8988T (cell line): Measurements from ENCODE around the gene NPTX1.

Source experiments
- DNase-seq: peaks from one replicate; pipeline ENCODE4 v3.0.0; 2011

Gene NPTX1

DNA sequence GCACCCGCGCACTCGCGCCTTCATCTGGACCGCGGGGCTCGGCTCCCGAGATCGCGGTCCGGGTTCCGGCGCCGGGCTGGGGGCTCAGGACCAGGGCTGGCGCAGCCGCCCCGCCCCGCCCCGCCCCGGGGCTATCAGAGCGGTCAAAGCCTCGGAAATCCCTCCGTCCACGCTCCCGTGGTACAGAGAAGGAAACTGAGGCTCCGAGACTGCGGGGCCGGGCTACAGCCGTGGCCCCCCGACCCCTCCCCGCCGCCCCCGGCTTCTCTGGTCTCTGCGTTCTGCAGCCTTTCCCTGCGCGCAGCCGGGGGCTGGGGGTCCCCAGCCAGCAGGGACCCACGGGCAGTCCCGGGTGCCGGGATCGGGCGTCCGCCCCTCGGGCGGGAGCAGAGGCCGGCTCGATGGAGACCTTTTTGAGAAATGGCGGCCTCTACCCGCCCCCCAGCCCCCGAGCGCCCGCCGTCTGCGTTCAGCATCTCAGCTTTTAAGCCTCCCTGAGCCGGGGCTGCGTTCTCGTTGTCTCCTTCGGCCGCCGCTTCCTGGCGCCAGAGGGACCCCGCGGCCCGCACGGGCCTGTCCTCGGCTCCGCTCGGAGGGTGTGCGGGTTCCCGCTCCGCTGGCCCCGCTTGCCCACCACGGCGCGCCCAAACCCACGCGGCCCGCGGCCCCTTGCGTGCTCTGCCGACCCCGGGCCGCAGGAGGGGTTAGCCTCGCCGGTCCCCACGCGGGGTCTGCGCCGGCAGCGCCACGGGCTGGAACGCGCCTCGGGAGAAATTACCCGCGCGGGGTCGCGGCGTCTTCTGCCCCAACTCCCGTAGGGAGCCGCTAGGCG lies 1.5 kb upstream of the NPTX1 start:
- no peak for DNase-seq

DNA sequence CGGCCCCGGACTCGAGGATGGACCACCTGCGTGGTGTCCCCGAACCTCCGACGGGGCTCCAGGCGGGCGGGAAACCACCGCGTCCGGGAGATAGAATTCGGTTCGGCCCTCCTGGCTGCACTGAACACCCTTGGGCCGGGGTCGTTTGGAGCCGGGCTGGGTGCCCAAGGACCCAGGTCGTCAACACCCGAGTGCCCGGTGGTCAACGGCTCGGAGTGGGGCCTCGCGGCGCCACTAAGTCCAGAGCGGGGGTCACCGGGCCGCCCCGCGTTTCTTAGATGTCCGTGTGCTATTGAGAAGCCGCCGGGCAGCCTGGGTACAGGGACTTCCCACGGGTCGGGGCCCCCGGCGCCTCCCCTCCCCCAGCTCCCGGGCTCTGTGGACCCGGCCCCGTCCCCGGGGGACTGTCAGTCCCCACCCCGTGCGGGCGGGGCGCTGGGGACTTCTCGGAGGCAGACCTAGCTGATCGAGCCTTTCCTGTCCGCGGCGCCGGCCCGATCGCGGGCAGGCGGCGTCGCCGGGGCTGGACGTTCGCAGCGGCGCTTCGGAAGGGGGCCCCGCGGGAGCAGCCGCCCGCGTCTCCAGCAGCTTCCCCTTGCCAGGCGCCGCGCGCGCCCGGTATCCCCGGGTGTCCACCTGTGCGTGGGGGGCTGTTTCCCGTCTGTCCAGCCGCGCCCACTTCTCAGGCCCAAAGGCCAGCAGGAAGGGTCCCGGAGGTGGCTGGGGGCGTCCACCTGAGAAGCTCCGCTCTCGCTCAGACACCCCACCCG lies 655 bp upstream of the NPTX1 start:
- peak; percentile 48 for DNase-seq

DNA sequence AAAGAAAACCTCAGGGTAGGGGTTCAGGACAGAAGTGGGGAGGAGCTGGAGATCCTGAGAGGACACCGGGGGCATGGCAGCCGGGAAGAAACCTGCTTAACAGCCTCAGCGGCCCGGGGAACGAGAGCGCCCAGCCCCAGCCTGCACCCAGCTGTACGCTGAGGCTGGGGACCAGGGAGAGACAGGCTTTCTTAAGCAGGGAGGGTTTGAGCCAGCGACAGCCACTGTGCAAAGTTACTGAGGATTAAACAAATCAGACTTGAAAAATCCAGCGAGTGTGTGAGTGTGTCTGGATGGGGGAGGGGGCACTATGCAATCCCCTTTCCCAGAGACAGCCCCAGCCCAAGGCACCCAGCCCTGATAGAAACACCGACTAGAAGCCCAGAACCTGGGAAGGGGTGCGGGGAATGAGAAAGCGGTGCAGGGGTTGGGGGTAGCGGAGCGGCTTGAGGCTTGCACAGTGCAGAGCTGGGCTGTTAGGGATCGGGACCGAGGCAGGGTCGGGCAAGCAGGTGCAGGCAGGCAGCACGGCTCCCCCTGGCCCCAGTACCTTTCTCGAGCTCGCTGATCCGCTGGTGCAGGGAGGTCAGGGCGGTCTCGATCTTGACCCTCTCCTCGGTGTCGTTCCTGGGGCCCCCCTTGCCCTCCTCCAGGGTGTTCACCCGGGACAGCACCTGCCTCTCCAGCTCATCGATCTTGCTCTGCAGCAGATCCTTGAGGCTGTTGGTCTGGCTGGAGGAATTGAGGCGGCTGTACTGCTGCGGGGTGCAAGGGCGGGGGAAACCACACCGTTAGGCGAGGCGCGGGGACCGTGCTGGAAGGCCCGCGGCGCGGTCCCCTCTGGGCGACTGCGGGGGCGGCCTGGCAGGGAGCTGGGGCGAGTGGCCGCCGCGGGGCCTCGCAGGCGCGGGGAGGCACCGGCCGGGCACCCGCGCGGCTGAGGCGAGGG lies 1.2 kb downstream of the NPTX1 start:
- peak; percentile 53 for DNase-seq

DNA sequence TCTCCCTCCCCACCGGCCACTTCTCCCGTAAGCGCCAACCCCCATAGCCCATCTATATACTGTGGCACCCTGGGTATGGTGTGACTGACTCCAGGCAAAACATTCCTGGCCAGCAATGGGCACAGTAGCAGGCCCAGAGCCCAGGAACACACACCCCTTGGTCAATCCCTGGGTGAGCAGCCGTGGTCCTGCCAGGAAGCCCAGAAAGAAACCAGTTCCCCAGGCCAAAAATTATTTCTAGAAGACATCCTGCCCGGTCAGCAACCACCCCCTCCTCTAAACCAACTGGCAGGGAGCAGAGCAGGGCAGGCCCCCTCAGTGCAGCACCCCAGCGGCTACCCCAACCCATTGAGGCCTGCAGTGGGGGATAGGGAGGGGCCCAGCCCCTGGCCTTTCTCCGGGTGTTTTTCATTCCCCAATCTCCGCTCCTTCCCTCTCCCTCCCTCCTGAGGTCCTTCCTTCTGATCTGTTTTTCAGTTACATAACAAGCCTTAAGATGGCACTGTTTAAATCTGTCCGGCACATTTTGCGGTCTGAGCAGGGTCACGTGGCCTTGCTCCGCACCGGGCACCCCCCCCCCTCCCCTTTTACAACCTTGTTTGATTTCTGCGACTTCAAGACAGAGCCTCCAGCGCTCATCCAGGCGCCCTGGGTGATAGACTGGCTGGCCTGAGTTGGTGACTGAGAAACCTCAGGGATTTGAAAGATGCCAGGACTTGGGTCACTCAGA lies 2.0 kb downstream of the NPTX1 start:
- DNase-seq: peak; percentile 79

DNA sequence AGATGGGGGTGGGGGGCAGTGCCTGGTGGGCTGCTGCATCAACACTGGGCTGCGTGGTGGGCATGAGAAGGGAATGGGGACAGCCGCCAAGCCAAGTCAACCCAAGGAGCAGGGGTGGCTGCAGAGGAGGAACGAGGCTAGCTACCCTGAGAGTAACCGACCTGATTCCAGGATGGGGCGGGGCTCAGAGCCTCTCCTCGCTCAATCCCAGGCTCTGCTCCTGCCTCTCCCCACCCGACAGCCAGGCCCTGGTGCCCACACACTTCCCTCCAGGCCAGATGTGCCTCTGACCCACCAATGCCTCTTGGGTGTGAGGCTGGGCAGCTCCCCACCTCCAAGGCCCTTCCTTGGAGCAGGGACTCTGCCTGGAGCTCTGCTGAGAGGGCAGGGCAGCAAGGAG lies 2.7 kb downstream of the NPTX1 start:
- no peak for DNase-seq

DNA sequence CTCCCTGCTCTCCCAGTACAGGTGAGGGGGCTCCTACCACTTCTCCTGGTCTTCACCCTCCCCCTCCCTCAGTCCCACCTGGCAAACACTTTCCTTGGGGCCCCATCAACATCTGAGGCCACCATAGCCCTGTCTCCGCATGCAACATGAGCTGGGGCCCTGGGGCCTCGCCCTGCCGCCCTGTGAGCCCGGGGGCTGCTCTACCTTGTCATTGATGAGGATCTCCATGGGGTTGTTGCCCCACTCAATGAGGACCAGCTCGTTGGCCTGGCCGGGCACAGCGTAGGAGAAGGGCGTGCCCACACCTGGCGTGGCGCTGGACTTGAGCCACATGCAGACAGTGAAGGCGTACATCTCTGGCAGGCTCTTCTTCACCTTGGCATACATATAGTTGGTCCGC lies 3.4 kb downstream of the NPTX1 start:
- DNase-seq: no peak

DNA sequence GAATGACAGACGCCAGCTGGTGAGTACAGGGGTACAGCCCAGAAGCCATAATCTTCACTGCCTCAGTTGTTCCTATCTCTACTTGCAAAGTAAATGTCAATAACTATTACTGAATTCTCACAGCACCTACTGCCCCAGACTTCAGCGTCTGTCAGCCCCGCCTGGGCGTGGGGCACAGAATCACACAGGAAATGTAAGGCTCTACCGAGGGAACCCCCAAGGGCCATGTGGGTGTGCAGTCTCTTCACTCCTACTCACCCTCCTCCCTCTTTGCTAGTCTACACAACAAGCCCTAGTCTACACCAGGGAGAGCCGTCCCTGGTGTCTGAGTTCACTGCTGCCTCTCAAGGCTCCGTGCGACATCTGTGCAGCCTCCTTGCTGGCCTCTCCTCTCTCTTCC lies 4.5 kb downstream of the NPTX1 start:
- no peak for DNase-seq

DNA sequence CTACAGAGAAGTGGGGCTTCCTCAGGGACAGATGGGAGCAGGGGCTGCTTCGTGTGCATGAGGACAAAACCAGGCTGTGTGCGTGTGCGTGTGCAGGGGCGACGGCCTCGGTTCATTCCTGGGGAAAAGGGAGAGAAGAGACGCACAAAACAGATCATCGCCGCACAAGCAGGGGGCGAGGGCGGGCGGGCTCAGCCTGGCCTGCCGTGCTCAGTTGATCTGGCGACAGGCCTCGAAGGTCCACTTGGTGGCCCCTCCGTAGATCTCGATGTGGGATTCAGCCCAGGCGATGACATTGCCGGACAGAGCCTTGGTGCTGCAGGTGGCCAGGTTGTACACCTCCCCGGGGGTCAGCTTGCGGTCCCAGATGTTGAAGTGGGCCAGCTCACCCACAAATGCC lies 5.8 kb downstream of the NPTX1 start:
- DNase-seq: no peak

DNA sequence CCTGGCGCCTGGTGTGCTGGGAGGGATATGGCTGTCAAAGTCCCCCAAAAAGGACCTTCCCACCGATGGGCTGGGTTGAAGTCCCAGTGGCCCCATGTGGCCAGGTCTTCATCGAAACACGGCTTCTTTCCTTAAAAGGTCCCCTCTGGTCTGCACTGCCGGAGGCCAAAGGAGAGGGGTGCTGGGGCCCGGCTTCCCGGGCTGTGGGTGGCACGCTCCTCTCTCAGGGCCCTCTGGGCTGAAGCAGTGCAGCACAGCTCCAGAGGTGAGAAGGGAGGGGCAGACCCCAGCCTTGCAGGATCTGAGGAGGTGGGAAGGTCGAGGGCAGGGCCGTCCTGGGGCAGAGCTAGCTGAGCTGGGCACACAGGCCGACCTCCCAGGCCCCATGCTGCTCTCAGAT lies 6.7 kb downstream of the NPTX1 start:
- no peak for DNase-seq

DNA sequence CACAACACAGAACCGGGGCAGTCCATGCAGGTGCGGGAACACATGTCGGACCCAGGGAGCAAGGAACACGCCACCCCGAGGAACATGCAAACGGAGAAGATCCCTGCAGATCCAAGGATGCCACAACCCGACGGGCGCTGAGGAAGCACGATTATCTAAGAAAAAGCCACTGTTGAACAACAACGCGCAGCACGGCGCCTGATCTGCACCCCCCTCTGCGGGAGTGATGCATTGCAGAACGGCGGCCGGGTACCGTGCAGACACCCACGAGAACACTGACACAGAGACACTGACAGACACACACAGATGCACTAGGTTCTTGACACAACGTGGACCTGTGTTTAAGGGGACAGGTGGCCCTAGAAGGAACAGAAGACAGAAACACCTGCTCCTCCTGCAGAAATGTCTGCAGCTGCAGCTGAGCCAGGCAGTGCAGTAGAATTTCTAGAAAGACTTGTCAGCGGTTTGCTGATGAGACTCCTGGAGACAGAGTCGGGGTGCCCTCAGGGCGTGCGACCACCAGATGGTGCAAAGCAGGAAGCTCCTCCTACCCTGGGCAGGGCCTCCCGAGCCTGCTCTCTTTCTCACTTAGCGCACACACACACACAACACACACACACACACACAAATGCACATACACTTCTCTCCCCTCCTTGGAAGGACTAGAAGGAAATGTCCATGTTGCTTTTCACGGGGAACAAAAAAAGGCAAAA lies 7.5 kb downstream of the NPTX1 start:
- DNase-seq: no peak

DNA sequence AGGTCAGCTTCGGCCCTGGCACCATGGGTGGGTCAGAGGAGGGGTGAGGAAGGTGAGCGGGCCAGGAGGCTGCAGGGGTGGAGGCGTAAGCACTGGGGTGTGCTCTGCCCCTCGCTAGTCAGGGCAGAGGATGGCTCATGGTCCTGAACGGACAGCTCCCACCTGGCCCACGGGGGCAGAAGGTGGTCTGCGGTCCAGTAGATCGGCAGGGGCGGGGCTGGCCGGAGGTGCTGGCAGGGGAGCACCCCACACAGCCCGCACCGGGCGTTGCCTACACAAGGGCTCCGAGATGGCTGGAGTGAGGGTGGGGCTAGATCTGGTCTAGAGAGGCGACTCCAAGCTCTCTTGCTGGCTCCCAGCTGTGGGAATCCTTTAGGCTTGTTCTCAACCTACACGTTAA lies 8.2 kb downstream of the NPTX1 start:
- no peak for DNase-seq

DNA sequence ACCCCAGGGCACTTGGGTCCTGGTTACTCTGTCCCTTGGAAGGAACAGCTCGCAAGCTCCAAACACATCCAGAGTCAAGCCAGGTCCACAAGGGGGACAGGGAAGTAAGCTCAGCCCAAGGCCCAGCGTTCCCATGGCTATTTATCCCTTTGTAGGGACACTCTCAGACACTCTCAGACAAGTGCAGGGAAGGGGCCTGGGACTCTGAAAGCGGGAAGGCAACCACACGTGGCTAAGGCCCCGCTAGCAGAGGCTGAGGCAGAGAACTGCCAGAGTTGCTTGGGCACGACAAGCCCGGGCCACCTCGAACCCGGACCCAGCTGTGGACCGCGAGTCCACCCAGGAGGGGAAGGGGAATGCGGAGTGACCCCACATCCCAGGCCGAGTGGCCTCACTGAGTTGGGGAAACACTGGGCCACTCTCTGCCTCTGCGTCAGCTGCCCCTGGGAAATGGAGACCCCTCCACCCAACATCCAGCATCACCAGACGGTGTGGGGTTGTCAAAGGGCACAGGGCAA lies 10.2 kb downstream of the NPTX1 start:
- DNase-seq: no peak

DNA sequence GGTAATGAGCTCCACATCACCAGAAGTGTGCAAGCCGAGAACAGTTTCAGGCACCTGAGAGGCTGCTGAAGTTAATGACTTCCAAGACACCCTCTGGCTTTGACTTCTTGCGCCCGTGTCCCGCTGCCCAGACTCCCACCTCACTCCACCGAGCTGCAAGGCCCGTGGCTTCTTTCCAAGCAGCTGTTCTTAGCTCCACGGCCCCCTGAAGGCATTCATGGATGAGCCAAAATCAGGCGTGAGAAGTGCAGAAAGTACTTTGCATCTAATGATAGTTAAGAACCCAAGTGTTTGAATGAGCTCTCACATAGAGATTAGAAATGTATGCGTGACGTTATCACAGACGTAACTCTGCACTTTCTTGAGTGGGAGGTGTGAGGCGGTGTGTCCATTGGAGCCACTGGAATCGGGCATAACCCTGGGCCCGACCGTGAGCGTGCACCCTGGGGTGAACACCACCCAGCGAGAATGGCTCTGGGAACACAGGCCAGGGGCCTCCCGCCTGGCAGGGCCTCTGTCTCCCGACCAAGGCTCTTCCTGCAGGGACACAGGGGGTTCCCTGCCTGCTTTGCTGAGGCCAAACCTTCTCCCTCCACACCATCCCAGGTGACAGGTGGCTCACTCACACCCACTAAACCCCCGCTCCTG lies 11.0 kb downstream of the NPTX1 start:
- no peak for DNase-seq

DNA sequence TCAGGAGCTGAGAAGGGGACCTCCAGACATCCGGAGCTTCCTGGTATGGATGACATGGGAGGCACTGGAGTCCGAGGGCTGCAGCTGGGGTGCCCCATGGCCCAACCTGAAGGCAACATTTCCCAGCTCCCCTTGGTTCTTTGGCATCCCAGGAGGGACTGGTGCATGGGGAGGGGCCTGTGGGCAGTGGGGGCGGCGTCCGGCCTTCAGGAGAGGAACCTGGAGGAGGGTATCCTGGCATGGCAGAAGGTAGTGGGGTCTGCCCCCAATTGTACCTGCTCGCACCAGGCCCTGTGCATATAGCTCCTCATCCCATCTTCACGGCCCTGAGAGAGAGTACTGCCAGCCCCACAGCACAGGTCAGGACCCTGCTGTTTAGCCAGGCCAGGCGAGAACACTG lies 11.9 kb downstream of the NPTX1 start:
- DNase-seq: no peak

DNA sequence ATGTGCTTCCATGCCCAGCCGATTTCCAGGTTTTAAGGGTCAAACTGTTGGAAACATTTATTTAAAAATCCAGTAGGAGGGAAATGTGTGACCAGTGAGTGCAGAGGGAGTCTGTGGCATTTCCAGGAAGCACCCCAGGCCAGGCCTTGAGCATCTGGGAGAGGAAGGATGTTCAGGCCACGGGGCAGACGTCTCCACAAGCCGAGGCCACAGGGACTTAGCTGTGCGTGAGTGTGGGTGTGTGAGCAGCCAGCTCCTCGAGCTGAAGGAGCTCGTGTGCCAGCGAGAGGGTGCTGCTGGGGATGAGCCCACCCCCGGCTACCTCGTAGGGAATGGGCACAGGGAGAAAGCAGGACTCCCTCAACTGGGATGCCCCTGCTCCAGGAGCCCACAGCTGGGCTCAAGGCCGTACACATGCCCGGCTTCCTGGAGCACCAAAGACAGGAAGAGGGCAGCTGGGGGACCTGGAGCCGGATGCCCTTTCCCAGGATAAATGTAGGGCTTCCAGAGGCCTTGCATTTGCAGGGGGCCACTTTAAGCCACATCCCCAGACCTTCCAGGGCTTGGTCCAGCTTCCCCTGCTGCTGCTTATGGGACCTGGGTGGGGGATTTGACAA lies 12.5 kb downstream of the NPTX1 start:
- DNase-seq: no peak

DNA sequence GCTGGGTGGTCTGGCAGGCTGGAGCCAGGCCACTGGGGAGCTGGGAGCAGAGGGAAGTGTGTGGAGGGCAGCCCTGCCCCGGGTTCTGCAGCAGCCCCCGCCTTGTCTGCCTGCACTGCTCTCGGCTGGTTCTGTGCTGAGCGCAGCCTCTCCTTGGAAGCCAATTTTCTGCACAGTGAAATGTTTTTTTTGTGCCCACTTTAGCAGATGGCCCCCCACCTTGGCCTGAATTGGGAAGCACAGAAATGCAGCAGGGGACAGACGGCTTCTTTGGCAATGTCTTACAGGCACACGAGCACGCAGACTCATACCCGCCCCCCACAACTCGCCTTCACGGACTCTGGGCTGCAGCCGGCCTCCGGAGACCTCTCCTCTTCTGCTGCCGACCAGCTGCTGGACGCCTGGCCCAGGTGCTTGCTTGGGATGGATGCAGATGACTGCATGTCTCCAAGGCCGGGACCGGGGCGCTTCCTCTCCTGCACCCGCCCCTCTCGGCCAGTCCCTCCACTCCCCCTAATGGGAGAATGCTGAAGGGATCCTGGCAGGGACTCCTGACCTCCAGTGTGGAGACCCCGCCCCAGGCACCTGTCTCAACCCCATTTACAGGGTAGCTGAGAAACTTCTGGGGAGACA lies 14.8 kb downstream of the NPTX1 start:
- no peak for DNase-seq

DNA sequence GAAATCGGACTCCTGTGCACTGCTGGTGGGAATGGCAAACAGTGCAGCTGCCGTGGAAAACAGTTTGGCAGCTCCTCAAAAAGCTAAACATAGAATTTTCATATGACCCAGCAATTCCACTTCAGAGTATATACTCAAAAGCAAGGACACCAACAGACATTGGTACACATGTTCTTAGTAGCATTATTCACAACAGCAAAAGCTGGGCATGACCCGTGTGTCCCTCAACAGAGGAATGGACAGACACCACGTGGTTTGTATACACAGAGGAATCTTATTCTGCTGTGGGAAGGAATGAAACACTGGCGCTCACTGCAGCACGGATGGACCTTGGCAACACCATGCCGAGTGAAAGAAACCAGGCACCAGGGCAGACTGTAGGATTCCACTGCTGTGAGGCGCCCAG lies 16.0 kb downstream of the NPTX1 start:
- no peak for DNase-seq

DNA sequence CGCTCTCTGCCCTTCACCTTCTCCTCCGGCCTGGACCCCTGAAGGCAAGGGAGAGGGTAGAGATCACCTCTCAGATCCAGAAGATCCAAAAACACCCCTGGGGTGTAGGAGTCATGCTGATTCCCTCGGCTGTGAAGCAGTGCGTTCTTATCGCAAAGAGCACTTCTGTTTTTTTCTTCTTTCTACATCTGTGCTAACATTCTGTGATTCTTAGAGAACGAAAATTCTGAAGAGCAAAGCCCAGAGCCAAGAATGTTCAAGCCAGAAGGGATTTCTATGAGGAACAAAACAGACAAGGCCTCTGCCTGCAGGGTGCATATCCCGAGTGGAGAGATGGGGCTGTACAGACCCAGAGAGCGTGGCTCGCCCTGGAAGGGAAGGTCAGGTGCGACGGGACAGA lies 17.2 kb downstream of the NPTX1 start:
- no peak for DNase-seq

DNA sequence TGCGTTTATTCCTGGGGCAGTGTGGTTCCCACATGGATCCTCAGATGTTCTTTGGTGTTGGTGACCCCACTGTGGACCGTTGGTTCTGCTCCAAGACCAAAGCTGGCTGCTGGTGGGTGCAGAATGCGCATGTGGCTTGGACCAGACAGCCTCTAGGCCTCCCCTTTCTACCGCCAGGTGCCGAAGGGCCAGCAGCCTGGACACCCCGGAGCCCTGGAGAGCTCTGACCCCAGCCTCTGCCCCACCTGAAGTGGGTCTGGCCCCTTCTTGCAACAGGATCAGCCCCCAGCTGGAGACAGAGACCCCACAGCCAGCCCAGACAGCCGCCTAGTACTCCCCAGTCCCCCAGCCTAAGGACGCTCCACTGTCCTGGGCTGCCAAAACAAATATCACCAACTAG lies 18.4 kb downstream of the NPTX1 start:
- no peak for DNase-seq

DNA sequence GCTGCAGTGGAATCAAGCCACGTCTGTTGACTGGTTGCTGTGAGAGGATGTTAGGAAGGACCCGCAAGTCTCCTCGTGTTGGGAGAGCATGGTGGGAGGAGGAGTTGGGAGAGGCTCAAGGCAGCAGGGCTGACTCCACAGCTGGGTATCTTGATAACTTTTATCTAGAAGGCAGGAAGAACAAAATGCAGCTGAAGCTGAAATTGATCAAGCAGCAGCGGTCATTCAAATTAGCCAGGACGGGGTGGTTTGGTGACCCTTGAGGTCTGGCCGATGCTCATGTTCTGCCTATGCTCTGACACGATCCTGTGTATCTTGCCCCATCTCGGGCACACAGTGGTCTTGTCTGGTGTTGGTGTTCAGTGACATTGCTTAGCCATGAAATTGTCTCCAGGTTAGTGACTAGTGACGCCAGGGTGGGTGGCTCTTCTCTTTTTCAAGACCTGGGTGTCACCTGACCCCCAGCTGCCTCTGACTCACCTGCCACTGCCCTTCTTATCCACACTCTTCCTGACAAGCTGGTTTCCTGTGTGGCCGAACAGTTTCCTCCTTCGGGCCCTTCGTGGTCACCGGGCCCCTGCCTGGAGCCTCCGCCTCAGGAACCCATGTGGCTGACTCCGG lies 19.1 kb downstream of the NPTX1 start:
- no peak for DNase-seq
